ENCODE results near the gene DDX59.

The DDX59 gene

GRCh38 chr1:200644021-200644420 lies 25.7 kb downstream of the DDX59 start:
- Histone ChIP-seq H3K9me3 (replicated peaks; ENCODE audit: insufficient read depth, low read length) (no peaks in the 10 kb centered on the region), H2AFZ (ENCODE audit: low read length) (no peak overlapping the region), H4K20me1 (ENCODE audit: insufficient read depth, low read length) (no peaks in the 10 kb centered on the region), H3K4me1 (ENCODE audit: low read length) (0 out of 2 replicates have a peak, but pooled peaks cover 5% of the 10 kb centered on the region), H3K79me2 (ENCODE audit: low read length) (no peaks in the 10 kb centered on the region), H3K9ac (ENCODE audit: low read length) (no peak overlapping the region), H3K27me3 (replicated peaks; ENCODE audit: insufficient read depth, low read length) (no peaks in the 10 kb centered on the region), H3F3A (ENCODE audit: insufficient read depth, low read length) (no peaks in the 10 kb centered on the region), H3K36me3 (replicated peaks; ENCODE audit: insufficient read depth, low read length) (peaks cover 8% of the 10 kb centered on the region), H3K9me2 (replicated peaks; ENCODE audit: insufficient read depth, low read length) (no peaks in the 10 kb centered on the region), H3K27ac (ENCODE audit: low read length) (no peak overlapping the region), H3K4me2 (ENCODE audit: low read depth, low read length) (no peak overlapping the region), H3K4me3 (ENCODE audit: low read length) (no peak overlapping the region)
- TF ChIP-seq EZH2phosphoT487 (IDR thresholded peaks at IDR 0.05; ENCODE audit: low read length) (no peak), EZH2 (optimal IDR thresholded peaks at IDR 0.05; ENCODE audit: low read depth, low read length) (no peak), CTCF (IDR thresholded peaks at IDR 0.05; ENCODE audit: low read length) (no peak)
- DNase-seq: no peak

GRCh38 chr1:200642481-200642880 lies 27.2 kb downstream of the DDX59 start:
- TF ChIP-seq CTCF (IDR thresholded peaks at IDR 0.05; ENCODE audit: low read length) (no peak), EZH2phosphoT487 (IDR thresholded peaks at IDR 0.05; ENCODE audit: low read length) (no peak), EZH2 (optimal IDR thresholded peaks at IDR 0.05; ENCODE audit: low read depth, low read length) (no peak)
- no peak for DNase-seq
- Histone ChIP-seq H3K4me3 (ENCODE audit: low read length) (no peak overlapping the region), H3K79me2 (ENCODE audit: low read length) (no peaks in the 10 kb centered on the region), H3K27ac (ENCODE audit: low read length) (no peak overlapping the region), H3K9me3 (replicated peaks; ENCODE audit: insufficient read depth, low read length) (no peaks in the 10 kb centered on the region), H3K9ac (ENCODE audit: low read length) (no peak overlapping the region), H3K4me1 (ENCODE audit: low read length) (0 out of 2 replicates have a peak, but pooled peaks cover 5% of the 10 kb centered on the region), H2AFZ (ENCODE audit: low read length) (no peak overlapping the region), H3F3A (ENCODE audit: insufficient read depth, low read length) (no peaks in the 10 kb centered on the region), H4K20me1 (ENCODE audit: insufficient read depth, low read length) (no peaks in the 10 kb centered on the region), H3K9me2 (replicated peaks; ENCODE audit: insufficient read depth, low read length) (no peaks in the 10 kb centered on the region), H3K4me2 (ENCODE audit: low read depth, low read length) (no peak overlapping the region), H3K27me3 (replicated peaks; ENCODE audit: insufficient read depth, low read length) (no peaks in the 10 kb centered on the region), H3K36me3 (replicated peaks; ENCODE audit: insufficient read depth, low read length) (no peaks in the 10 kb centered on the region; the same call in 1 of the 2 replicates)

GRCh38 chr1:200640963-200641401 lies 28.7 kb downstream of the DDX59 start:
- no peaks in the 10 kb centered on the region for H3K9me3 ChIP-seq (replicated peaks; ENCODE audit: insufficient read depth, low read length)
- no peak for DNase-seq
- 0 out of 2 replicates have a peak, but pooled peaks cover 5% of the 10 kb centered on the region for H3K4me1 ChIP-seq (ENCODE audit: low read length)
- no peaks in the 10 kb centered on the region for H3K79me2 ChIP-seq (ENCODE audit: low read length)
- H3K4me2 ChIP-seq (ENCODE audit: low read depth, low read length): no peak overlapping the region
- no peak overlapping the region for H3K27ac ChIP-seq (ENCODE audit: low read length)
- no peaks in the 10 kb centered on the region for H3K9me2 ChIP-seq (replicated peaks; ENCODE audit: insufficient read depth, low read length)
- no peak overlapping the region for H3K4me3 ChIP-seq (ENCODE audit: low read length)
- no peaks in the 10 kb centered on the region for H4K20me1 ChIP-seq (ENCODE audit: insufficient read depth, low read length)
- no peak overlapping the region for H2AFZ ChIP-seq (ENCODE audit: low read length)
- no peaks in the 10 kb centered on the region for H3F3A ChIP-seq (ENCODE audit: insufficient read depth, low read length)
- H3K27me3 ChIP-seq (replicated peaks; ENCODE audit: insufficient read depth, low read length): no peaks in the 10 kb centered on the region
- no peak overlapping the region for H3K9ac ChIP-seq (ENCODE audit: low read length)
- TF ChIP-seq EZH2phosphoT487 (IDR thresholded peaks at IDR 0.05; ENCODE audit: low read length) (no peak), EZH2 (optimal IDR thresholded peaks at IDR 0.05; ENCODE audit: low read depth, low read length) (no peak), CTCF (IDR thresholded peaks at IDR 0.05; ENCODE audit: low read length) (no peak)
- H3K36me3 ChIP-seq (replicated peaks; ENCODE audit: insufficient read depth, low read length): no peaks in the 10 kb centered on the region
